SK-N-SH treated with all-trans-retinoic acid at 6 μM for 48 hours (cell line): ENCODE data around the gene LHFPL3.

Experiments used
- ATAC-seq: fragments of 200-7000 bp; cut with Tn5 transposase; 3 replicates; pipeline ENCODE4 v1.9.1; 2020; ENCODE audit warnings: mild to moderate bottlenecking, moderate library complexity
- ARNTL ChIP-seq: fragments of 450-650 bp; formaldehyde crosslinking; IDR thresholded peaks from 2 replicates; pipeline ENCODE4 v1.5.0; 2020; ENCODE audit warnings: low read depth, mild to moderate bottlenecking, moderate library complexity, borderline replicate concordance
- CSDC2 ChIP-seq: fragments of 250-450 bp; sonication (Bioruptor Pico); IDR thresholded peaks from 2 replicates; pipeline ENCODE4 v1.5.0; 2020; ENCODE audit warnings: mild to moderate bottlenecking, moderate library complexity
- CSRNP3 ChIP-seq: fragments of 250-450 bp; sonication (Bioruptor Pico); IDR thresholded peaks from 2 replicates; pipeline ENCODE4 v1.5.1; 2021; ENCODE audit warnings: mild to moderate bottlenecking, moderate library complexity
- ESRRG ChIP-seq: fragments of 250-450 bp; sonication (Bioruptor Pico); IDR thresholded peaks from 2 replicates; pipeline ENCODE4 v1.6.1; 2021; ENCODE audit warnings: mild to moderate bottlenecking
- GLIS3 ChIP-seq: fragments of 250-450 bp; sonication (Bioruptor Pico); IDR thresholded peaks from 2 replicates; pipeline ENCODE4 v1.5.0; 2020; ENCODE audit warnings: mild to moderate bottlenecking, moderate library complexity
- POU6F1 ChIP-seq: fragments of 250-450 bp; sonication (Bioruptor Pico); IDR thresholded peaks from 2 replicates; pipeline ENCODE4 v1.8.0; 2021; ENCODE audit warnings: low read depth, mild to moderate bottlenecking, moderate library complexity, borderline replicate concordance
- PPARA ChIP-seq: fragments of 250-450 bp; sonication (Bioruptor Pico); IDR thresholded peaks from 2 replicates; pipeline ENCODE4 v1.5.0; 2020; ENCODE audit warnings: mild to moderate bottlenecking, borderline replicate concordance
- RARB ChIP-seq: fragments of 250-450 bp; sonication (Bioruptor Pico); IDR thresholded peaks from 2 replicates; pipeline ENCODE4 v1.8.0; 2021; ENCODE audit warnings: mild to moderate bottlenecking, moderate library complexity
- SNAI2 ChIP-seq: fragments of 250-450 bp; sonication (Bioruptor Pico); IDR thresholded peaks from 2 replicates; pipeline ENCODE4 v1.5.0; 2020; ENCODE audit warnings: mild to moderate bottlenecking, moderate library complexity
- TCF4 ChIP-seq: fragments of 250-450 bp; sonication (Bioruptor Pico); IDR thresholded peaks from 2 replicates; pipeline ENCODE4 v1.8.0; 2021; ENCODE audit warnings: mild to moderate bottlenecking, moderate library complexity, borderline replicate concordance
- TOX ChIP-seq: fragments of 250-450 bp; sonication (Bioruptor Pico); IDR thresholded peaks from 2 replicates; pipeline ENCODE4 v1.8.0; 2021; ENCODE audit warnings: mild to moderate bottlenecking, moderate library complexity, borderline replicate concordance
- TSHZ2 ChIP-seq: fragments of 250-450 bp; sonication (Bioruptor Pico); IDR thresholded peaks from 2 replicates; pipeline ENCODE4 v1.5.0; 2020; ENCODE audit warnings: mild to moderate bottlenecking, moderate library complexity
- ZFP3 ChIP-seq: fragments of 250-450 bp; sonication (Bioruptor Pico); IDR thresholded peaks from 2 replicates; pipeline ENCODE4 v1.5.0; 2020; ENCODE audit warnings: mild to moderate bottlenecking, moderate library complexity
- ZFP30 ChIP-seq: fragments of 450-650 bp; formaldehyde crosslinking; IDR thresholded peaks from 2 replicates; pipeline ENCODE4 v1.5.0; 2022; ENCODE audit warnings: mild to moderate bottlenecking, moderate library complexity
- ZNF565 ChIP-seq: fragments of 450-650 bp; formaldehyde crosslinking; conservative IDR thresholded peaks from 2 replicates; pipeline ENCODE4 v1.5.0; 2020; ENCODE audit warnings: low read depth, mild to moderate bottlenecking, moderate library complexity
- ZNF70 ChIP-seq: fragments of 450-650 bp; formaldehyde crosslinking; IDR thresholded peaks from 2 replicates; pipeline ENCODE4 v1.5.0; 2020; ENCODE audit warnings: mild to moderate bottlenecking, moderate library complexity
- ZNF8 ChIP-seq: fragments of 450-650 bp; formaldehyde crosslinking; IDR thresholded peaks from 2 replicates; pipeline ENCODE4 v1.5.0; 2020; ENCODE audit warnings: mild to moderate bottlenecking, moderate library complexity

LHFPL3 gene

DNA sequence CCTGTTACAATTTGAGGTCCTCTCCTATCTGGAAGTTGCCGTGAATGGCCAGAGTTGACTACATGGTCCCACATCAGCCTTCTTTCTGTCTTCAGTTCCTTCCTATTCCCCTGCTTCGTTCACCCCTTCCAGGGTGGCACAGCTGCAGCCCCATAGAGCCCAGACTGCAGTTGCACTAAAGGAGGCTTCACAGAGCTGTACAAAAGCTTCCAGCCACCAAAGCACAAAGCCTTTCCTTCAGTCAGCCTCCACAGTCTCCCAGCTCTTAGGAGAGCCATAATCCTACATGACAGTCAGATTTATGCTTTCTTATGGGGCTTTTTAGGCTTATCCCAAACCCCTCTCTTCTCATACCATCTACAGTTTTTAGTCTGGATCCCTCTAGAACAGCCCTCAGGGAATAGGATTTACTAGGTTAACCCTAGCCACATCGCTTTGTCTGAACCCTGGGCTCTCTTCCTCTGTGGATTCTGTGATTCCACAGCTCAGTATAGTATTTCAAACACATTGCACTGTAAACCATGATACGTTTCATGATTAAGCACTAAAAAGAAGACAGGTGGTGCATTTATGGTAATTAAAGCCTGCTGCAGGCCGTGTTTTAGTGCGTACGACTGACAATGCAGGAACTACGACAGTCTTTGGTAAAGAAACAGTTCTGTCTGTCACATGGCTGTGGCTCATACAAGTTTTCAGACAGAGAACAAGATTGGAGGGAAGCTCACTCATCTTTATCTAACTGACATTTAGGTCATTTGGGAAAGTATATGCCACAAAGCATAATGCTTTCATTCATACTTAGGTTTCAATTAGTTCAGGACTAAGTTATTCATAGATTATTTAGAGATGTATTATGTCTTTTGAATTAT is 477.3 kb downstream of the LHFPL3 start:
- TF ChIP-seq CSDC2 (CRISPR knock-in tag), result no peak
- TF ChIP-seq CSRNP3 (CRISPR knock-in tag), result no peak
- TF ChIP-seq TSHZ2 (CRISPR knock-in tag), result no peak
- no peak for TF ChIP-seq POU6F1 (CRISPR knock-in tag)
- no peak for TF ChIP-seq RARB
- no peak for TF ChIP-seq TOX (CRISPR knock-in tag)
- TF ChIP-seq ZFP3 (CRISPR knock-in tag), result no peak
- no peak for TF ChIP-seq ZNF8 (CRISPR knock-in tag)
- no peak for ATAC-seq

- ATAC-seq, result no peak
- TF ChIP-seq ZFP30 (CRISPR knock-in tag) (no peak), RARB (no peak), CSRNP3 (CRISPR knock-in tag) (no peak), ZNF565 (CRISPR knock-in tag) (no peak), ZNF70 (CRISPR knock-in tag) (no peak), TCF4 (no peak), ZFP3 (CRISPR knock-in tag) (no peak), GLIS3 (no peak), ESRRG (CRISPR knock-in tag) (no peak), POU6F1 (CRISPR knock-in tag) (no peak), ARNTL (no peak), SNAI2 (CRISPR knock-in tag) (no peak), PPARA (CRISPR knock-in tag) (no peak), ZNF8 (CRISPR knock-in tag) (no peak), TOX (CRISPR knock-in tag) (no peak), TSHZ2 (CRISPR knock-in tag) (no peak)
Measured at GRCh38 chr7:104807671-104808070, 479.3 kb downstream of the LHFPL3 start.
